Activated CD4-positive, alpha-beta T cell treated with anti-CD3 and anti-CD28 coated beads for 1 hour (primary cell): ENCODE results near the gene MAST4.

Experiments
- DNase-seq: peaks from one replicate; pipeline ENCODE4 v3.0.0-alpha.2; 2020

MAST4 gene

GRCh38 chr5:66881480-66882161, 285.4 kb downstream of the MAST4 start:
- DNase-seq, result no peak

DNA sequence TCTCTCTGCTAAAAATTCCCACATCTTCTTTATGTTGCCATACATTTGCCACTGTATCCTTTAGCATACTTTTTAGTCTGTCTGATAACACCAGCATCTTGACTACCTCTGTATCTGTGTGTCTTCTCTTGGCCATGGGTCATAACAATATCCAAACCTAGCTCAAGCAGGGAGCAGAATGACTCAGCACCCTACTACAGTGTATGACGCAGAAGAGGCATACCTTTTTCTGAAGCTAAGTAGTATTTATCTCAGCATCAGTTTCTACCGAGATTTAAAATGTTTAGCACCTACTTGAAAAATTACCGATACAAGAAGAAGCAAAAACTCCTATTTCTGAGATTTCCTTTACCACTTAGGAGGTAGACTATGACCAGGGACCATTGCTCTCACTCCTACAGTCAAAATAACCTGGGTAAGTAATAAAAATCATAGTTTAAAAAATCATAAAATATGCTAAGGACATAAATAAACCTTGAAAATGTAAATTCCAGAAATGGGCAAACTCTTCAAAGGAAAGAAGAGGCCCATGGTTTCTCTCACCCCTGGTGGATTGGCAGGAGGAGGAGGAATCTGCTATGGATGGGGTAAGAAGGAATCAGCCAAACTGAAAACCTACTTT, 286.5 kb downstream of the MAST4 start:
- no peak for DNase-seq

GRCh38 chr5:66884564-66885243, 288.5 kb downstream of the MAST4 start:
- DNase-seq, result no peak

DNA sequence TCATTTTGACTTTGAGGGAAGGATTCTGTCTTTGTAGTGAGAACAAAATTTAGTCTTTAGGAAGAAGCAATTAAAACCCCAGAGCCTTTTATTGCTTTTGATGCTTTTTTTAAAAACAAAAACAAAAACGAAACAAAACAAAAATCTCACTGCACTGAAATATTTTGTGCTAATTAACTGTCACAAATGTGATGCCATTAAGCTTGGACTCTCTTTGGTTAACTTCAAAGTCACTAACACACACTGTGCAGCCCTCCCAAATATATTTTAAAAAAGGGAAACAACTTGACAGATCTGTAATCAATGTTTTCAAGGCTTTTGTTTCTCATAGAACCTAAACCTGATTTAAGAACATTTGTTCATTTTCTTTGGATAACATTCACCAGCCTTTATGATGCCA, 290.7 kb downstream of the MAST4 start:
- no peak for DNase-seq

- DNase-seq, result no peak
Measured at GRCh38 chr5:66888613-66889012, 292.4 kb downstream of the MAST4 start.

GRCh38 chr5:66889056-66889455, 292.9 kb downstream of the MAST4 start:
- DNase-seq, result no peak

GRCh38 chr5:66889524-66889923, 293.3 kb downstream of the MAST4 start:
- no peak for DNase-seq

DNA sequence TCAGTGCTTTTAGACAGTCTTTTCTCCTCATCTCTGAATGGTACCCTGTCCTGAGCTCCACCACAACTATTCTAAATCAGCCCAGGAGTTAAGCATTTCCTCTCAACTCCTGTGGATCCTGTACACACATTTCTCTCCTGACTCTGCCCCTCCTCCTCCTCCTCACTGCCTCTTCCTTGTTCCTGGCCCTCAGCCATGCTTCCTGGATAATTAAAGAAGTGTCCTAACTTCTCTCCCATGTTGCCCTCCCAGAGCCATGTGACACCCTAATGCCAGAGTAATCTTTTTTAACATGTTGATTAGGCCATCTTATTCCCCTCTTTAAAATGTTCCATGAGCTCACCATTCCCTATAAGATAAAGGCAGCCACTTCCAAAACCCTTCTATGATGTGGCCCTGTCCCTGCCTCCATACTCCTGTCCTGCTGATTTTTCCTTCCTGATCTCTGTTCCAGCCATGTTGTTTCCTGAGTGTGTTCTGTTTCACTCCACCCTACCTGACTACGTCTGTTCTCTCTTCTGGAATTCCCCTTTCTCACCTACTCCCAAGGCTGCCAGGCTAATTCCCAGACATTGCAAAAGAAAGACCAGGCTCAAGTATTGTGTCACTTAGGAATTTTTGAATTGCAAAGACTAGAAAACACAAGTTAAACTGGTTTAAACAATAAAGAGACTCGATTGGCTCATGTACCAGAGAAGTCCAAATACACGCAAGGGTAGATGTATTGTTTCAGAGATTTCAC, 295.2 kb downstream of the MAST4 start:
- no peak for DNase-seq

- DNase-seq, result no peak
Measured at GRCh38 chr5:66892716-66893115, 296.5 kb downstream of the MAST4 start.

GRCh38 chr5:66894480-66895240, 298.5 kb downstream of the MAST4 start:
- no peak for DNase-seq

DNA sequence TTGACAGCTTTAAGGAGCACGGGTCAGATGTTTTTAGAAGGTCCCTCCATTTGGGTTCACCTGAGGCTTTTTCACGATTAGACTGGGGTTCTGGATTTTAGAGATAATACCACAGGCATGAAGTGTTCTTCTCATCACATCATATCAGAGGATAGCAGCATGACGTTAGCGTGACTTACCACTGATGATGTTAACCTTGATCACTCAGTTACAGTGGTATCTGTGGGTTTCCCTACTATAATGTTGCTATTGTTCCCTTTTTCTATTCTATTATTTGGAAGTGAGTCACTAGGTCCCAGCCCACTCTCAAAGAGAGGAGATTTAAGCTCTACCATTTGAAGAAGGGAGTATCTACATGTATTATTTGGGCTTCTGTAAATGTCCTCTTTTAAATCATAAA, 300.0 kb downstream of the MAST4 start:
- no peak for DNase-seq

GRCh38 chr5:66897356-66897755, 301.2 kb downstream of the MAST4 start:
- no peak for DNase-seq

DNA sequence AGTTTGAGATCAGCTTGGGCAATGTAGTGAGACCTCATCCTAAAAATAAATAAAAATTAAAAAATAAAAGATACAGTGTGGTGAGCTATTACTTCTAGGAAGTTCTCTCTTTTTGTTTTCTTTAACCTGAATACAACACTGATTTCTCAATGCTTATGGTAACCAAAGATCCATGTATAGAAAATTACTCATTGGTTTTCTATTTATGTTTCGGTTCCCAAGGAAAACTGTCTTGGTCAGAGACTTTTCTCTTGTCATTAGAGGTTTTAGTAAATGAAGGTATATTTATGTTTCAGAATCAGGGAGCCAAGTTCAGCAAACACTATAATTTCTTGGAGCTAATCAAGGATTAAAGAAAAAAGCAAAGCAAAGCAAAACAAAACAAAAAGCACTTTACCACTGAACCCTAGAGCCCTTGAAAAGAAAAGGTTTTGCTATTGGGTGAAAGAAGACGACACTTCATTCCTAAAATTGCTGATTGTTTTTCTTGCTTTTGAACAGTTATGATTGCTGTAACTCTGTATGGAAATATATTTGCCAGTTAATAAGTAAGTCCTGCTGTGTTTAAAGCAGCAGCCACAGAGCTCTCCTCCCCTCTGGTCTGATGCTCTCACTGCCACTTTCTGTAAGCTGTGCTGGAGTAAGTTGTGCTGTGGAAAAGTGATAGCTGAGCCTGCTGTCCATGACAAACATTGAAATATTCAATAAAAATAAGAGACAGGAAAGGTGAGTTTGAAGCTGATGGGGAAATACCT, 302.2 kb downstream of the MAST4 start:
- DNase-seq, result no peak

DNA sequence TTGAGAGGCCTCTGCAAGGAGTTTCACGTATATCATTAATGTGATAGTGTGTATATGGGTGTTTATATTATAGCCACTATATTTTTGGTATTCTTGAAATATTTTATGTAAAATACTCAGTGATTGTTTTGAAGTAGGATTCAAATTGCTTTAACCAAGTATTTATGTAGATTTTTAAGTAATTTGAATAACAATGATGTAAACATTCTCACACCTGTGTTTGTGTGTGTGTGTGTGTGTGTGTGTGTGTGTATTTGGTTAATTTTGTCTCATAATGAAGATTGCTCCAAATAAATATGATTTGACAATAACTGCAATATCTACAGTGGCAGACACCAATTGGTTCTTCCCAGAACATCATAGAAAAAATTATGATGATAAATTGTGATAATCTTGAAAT, 307.0 kb downstream of the MAST4 start:
- DNase-seq, result no peak

DNA sequence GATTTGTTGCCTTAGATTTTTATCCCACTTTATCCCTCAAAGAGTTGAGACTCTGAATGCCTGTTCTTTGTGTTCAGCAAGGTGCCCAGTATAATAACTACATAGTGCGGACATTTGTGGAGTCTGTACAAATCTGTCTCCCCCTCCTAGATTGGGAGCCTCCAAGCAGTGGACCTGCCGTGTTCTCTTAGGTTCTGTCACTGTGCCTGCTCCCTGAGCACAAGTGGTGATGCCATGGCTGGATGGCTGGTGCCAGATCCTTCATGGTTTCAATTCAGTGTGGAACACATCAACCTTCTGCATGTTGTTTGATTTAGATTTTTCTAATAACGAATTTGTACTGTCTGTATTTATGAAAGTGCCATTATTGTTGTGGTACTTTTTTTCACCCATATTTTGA, 307.5 kb downstream of the MAST4 start:
- no peak for DNase-seq

- no peak for DNase-seq
Measured at GRCh38 chr5:66904189-66904588, 308.0 kb downstream of the MAST4 start.

DNA sequence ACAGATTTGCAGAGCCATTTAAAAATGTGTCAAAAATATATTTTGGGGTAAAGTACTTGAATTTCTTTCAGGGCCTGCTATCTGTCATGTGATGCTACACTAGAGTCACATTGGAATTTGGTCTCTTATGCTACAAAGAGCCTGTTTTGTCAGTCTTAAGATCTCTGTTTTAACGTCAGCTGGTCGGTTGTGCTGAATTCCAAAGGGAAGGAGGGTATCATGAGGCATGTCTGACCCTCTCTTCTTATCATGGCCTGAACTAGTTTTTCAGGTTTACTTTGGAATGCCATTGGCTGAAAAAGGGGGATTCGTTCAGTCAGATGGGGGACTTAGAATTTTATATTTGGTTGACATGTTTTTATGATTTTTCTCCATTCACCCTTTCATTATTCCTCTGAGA, 309.8 kb downstream of the MAST4 start:
- DNase-seq, result no peak

DNA sequence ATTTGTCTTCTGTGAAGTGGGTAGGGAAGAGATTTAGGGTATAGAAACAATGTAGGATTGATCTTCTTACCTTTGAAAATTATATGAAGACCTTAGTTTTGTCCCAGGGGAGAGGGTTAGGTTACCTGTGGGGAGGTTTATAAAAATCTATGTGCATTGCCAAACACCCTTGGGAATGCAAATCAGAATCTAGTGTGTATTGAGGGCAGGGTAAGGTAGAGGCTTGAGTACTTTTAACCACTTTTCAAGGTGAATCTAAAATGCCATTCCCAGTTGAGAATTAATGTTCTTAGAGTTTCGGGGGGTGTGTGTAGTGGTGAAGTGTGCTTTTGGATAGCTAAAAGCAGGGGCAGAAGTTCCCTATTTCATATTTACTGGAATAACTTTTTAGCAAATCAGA, 312.0 kb downstream of the MAST4 start:
- no peak for DNase-seq

DNA sequence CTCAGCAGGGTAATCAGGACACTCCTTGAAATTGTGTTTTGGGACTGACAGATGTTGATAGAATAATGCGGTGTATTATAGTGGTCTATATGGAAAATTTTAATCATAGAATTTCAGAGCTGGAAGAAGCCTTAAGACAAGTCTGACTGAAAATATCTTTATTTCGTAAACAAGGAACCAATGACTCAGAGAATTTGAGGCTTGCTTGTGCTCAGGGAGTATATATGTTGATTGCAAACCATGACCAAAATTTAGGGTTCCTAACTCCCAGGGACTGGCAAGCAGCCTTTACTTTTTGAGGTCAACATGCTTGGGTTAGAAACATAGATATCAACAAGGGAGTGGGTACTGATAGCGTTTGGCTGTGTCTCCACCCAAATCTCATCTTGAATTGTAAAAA, 313.2 kb downstream of the MAST4 start:
- no peak for DNase-seq

- no peak for DNase-seq
Measured at GRCh38 chr5:66912787-66913186, 316.6 kb downstream of the MAST4 start.

GRCh38 chr5:66915531-66915930, 319.3 kb downstream of the MAST4 start:
- DNase-seq, result no peak

GRCh38 chr5:66922881-66923280, 326.7 kb downstream of the MAST4 start:
- DNase-seq, result no peak
